ENCODE data around the gene RHOB.

RHOB gene

DNA sequence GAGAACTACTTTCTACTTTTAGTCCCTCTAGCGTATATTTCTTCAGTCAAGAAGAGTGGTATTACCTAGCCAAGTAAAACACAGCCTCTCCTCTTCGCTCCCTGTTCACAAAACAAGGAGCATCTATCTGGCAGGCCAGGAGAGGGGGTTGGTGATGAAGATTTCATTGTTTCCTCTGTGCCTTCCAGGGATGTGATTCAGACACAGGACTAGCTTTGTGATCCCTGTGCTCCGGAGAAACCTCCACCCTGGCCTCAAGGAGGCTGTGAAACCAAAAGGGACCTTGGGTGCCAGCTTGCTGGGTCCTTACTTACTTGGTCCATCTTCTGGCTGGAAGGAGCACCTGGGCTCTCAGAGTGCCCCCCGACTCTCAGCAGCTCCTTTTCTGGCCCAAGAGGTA is 5.7 kb downstream of the RHOB start:
- DNase-seq (ENCODE audit: extremely low read depth, low read depth), result no peak
- TF ChIP-seq, protein P1, sequence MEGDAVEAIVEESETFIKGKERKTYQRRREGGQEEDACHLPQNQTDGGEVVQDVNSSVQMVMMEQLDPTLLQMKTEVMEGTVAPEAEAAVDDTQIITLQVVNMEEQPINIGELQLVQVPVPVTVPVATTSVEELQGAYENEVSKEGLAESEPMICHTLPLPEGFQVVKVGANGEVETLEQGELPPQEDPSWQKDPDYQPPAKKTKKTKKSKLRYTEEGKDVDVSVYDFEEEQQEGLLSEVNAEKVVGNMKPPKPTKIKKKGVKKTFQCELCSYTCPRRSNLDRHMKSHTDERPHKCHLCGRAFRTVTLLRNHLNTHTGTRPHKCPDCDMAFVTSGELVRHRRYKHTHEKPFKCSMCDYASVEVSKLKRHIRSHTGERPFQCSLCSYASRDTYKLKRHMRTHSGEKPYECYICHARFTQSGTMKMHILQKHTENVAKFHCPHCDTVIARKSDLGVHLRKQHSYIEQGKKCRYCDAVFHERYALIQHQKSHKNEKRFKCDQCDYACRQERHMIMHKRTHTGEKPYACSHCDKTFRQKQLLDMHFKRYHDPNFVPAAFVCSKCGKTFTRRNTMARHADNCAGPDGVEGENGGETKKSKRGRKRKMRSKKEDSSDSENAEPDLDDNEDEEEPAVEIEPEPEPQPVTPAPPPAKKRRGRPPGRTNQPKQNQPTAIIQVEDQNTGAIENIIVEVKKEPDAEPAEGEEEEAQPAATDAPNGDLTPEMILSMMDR (IDR thresholded peaks at IDR 0.05; ENCODE audit: low read depth, low read length, missing control alignments), result no peak
- no peak overlapping the region for H3K4me3 ChIP-seq (replicated peaks; ENCODE audit: low read depth, low read length)

DNA sequence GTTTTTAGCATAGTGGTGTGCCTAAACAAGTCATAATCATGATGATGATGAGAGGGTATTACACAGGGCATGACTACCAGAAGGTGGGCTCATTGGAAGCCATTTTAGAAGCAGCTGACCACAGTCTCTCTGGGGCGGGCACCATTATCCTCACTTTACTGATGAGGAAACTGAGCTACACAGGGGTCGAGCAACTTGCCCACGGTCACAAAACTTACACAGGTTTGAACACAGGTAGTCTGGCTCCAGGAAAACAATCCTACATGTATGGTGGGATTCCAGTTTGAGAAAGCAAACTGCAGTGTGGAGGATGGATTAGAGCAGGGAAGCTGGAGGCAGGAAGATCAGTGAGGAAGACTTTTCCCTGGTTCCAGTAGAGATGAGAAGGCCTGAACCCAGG is 6.2 kb downstream of the RHOB start:
- TF ChIP-seq, protein P1 (IDR thresholded peaks at IDR 0.05; ENCODE audit: low read depth, low read length, missing control alignments), result no peak
- DNase-seq (ENCODE audit: extremely low read depth, low read depth), result no peak
- H3K4me3 ChIP-seq (replicated peaks; ENCODE audit: low read depth, low read length), result no peak overlapping the region

DNA sequence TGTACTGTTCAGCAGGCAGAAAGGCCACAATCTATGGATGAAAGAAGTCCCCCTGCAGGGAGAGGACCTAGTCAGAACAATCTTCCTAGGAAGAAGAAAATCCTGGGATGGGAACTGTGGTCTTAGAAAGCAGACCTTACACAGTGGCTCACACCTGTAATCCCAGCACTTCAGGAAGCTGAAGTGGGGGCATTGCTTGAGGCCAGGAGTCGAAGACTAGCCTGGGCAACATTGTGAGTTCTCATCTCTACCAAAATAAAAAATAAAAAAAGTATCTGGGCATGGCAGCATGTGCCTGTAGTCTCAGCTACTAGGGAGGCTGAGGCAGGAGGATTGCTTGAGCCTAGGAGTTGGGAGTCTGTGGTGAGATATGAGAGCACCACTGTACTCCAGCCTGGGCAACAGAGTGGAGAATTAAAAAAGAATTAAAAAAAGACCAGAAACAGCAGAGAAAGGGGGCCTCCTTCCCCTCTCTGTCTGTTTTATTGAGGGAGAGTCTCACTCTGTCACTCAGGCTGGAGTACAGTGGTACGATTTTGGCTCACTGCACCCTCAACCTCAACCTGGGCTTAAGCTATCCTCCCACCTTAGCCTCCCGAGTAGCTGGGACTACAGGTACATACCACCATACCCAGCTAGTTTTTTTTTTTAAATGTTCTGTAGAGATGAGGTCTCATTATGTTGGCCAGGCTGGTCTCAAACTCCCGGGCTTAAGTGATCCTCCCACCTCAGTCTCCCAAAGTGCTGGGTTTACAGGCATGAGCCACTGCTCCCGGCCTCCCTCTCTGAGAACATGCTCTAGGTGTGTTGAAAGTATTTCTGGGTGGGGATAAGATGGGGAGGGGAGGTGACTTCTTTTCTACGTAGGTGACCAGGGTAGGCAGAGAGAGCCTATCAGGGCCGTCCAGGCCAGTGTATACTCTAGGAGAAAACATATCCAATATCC is 7.4 kb downstream of the RHOB start:
- no peak for DNase-seq (ENCODE audit: extremely low read depth, low read depth)
- TF ChIP-seq, protein P1 (IDR thresholded peaks at IDR 0.05; ENCODE audit: low read depth, low read length, missing control alignments), result no peak
- H3K4me3 ChIP-seq (replicated peaks; ENCODE audit: low read depth, low read length), result no peak overlapping the region

DNA sequence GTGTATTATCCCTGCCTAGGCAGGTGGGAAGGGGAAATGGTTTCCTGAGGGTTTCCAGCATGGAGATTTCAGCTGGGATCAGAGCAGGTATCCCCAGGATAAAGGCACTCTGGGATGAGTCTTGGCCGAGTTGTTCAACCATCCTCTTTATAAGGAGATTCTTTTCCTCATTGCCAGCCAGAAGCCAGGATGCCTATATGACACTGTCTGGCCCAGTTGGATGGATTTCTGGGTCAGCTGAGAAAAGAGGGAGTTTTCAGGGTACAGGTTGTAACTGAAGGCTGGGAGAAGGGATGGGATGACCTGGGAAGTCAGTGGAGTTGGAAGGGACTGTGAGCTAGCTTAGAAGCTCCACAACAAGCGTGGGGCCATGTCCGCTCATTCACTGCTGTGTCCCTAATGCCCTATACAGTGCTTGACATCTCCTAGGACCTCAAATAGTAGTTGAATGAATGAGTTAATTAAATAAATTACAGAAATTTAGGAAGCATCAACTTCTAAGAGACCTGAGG is 8.3 kb downstream of the RHOB start:
- H3K4me3 ChIP-seq (replicated peaks; ENCODE audit: low read depth, low read length), result no peak overlapping the region
- TF ChIP-seq, protein P1 (IDR thresholded peaks at IDR 0.05; ENCODE audit: low read depth, low read length, missing control alignments), result no peak
- no peak for DNase-seq (ENCODE audit: extremely low read depth, low read depth)

DNA sequence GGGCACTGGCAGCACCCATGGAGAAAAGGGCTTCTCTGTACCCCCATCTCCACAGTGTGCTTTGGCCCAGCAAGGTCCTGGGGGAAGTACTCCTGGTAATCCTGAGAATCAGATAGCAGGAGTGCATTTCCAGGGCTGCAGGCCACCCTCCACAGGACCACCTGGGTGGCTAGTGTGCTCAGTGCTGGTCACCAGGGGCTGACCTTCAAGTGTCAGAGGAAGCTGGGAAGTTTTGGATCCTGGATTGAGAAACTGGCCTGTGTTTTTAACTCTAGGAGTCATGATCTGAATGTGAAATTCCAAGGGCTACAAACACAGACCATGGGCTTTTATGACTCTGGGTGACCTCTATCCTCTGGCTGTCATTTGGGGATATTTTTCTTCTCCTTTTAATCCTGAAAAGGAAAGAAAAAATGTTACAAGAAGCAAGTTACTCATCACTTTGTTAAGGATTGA is 9.3 kb downstream of the RHOB start:
- no peak overlapping the region for H3K4me3 ChIP-seq (replicated peaks; ENCODE audit: low read depth, low read length)
- TF ChIP-seq, protein P1 (IDR thresholded peaks at IDR 0.05; ENCODE audit: low read depth, low read length, missing control alignments), result no peak
- DNase-seq (ENCODE audit: extremely low read depth, low read depth), result no peak

DNA sequence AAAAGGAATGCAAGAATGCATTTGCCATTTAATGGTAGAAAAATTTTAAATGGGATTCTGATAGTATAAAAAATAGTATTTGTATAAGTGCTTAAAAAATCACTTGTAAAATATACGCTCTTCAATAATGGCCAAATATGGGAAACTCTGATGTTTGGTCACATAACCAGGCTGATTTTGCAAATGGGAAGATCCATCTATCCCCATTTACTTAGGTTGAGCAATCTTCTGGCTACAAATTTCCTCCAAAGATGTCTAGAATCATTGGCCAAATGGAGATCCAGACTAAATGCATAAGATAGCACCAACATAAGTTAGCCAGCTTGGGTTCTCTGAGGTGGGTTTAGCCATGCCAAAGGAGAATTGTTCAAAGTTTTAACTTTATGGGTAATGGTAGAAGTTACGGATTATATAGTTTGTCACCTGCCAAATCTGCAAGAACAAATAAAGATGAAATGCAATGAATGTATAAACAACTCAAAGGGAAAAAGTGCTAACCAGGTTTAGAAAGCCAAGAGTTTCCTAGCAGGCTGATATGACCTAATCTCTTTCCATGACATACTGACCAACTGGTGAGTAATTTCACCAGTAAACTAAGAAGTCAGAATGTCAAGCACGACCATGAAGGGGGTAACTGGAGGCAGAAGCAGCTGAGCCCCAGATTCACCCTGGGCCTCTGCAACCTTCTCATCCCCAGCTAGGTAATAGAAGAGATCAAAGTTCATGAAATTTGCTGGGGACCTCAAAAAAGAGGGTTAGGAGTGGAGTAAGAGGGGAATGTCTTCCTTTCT is 10.0 kb downstream of the RHOB start:
- TF ChIP-seq, protein P1 (IDR thresholded peaks at IDR 0.05; ENCODE audit: low read depth, low read length, missing control alignments), result no peak
- DNase-seq (ENCODE audit: extremely low read depth, low read depth), result no peak
- no peak overlapping the region for H3K4me3 ChIP-seq (replicated peaks; ENCODE audit: low read depth, low read length)
